Effector memory CD8-positive, alpha-beta T cell (primary cell): ENCODE data around the gene INSC.
A peak's percentile ranks its signal among the peaks of the same experiment; 100 is the strongest.

Experiments used
- ATAC-seq: fragments of 150-1000 bp; cut with Tn5 transposase; replicated peaks from 2 replicates; pipeline ENCODE4 v1.10.0; 2021; ENCODE audit warnings: mild to moderate bottlenecking, moderate library complexity
- DNase-seq, 3 experiments: peaks; one replicate each; pipeline ENCODE4 v3.0.0; 2021
- H3K27ac Mint-ChIP-seq, 2 donors: one replicate each; pipeline ENCODE4 v1.8.0; 2022; ENCODE audit warnings: mild to moderate bottlenecking in 2 of 2, mixed read lengths in 2 of 2, moderate library complexity in 2 of 2
- H3K27me3 Mint-ChIP-seq, 2 donors: one replicate each; pipeline ENCODE4 v1.8.0; 2022; ENCODE audit warnings: mixed read lengths in 2 of 2
- H3K36me3 Mint-ChIP-seq: one replicate; pipeline ENCODE4 v1.8.0; 2022; ENCODE audit warnings: mild to moderate bottlenecking, moderate library complexity, mixed read lengths; ENCODE audit not compliant: insufficient read depth
- H3K4me1 Mint-ChIP-seq, 2 donors: one replicate each; pipeline ENCODE4 v1.8.0; 2022; ENCODE audit warnings: low read depth in 2 of 2, mixed read lengths in 2 of 2
- H3K4me3 Mint-ChIP-seq, 2 donors: one replicate each; pipeline ENCODE4 v1.8.0; 2022; ENCODE audit warnings: mild to moderate bottlenecking in 2 of 2, mixed read lengths in 2 of 2, moderate library complexity in 2 of 2
- H3K9me3 Mint-ChIP-seq, 2 donors: one replicate each; pipeline ENCODE4 v1.8.0; 2022; ENCODE audit warnings: mixed read lengths in 2 of 2

The INSC gene

DNA sequence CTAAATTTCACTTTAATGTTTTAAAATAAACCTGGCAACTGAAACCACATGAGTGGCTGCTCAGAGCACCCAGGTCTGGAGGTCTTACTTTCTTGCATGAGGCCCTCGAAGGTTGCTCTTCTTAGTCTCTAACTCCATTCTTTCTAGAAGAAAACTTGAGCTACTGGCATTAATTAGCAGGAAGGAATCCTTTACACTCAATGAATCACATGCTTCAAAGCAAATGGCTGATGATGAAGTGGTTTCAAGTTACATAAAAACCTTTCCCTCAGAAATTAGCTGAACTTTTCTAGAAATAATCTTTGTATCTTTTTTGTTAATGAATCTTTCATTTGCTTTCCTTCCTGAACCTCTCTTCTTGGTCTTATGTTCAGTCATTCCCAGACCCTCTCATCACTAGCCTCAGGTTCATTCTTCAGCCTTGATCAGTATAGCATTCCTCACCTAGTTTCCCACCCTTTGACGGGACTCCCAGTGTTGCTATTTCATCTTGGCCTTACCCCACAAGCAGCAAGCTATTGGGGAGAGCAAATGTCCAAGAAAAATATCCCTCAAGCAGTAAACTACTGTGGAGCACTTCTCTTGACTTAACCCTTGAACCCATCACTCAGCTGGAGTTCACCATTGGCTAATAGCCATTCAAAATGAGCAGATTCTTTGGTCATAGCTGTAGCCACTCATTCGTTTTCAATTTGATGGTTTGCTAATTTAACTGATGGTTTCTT is 75.1 kb downstream of the INSC start:
- no peaks in the 10 kb centered on the region for H3K9me3 Mint-ChIP-seq
- no peak overlapping the region for H3K27ac Mint-ChIP-seq
- no peaks in the 10 kb centered on the region for H3K36me3 Mint-ChIP-seq
- no peak overlapping the region for H3K4me3 Mint-ChIP-seq
- no peak for DNase-seq
- no peaks in the 10 kb centered on the region for H3K4me1 Mint-ChIP-seq
- H3K27me3 Mint-ChIP-seq: peaks cover 28 to 29% of the 10 kb centered on the region in 2 donors
- no peak for ATAC-seq

GRCh38 chr11:15190611-15191010 is 75.9 kb downstream of the INSC start:
- Mint-ChIP-seq H3K27ac (no peak overlapping the region), H3K4me3 (no peak overlapping the region), H3K27me3 (peaks cover 28 to 29% of the 10 kb centered on the region in 2 donors), H3K36me3 (no peaks in the 10 kb centered on the region), H3K4me1 (no peaks in the 10 kb centered on the region), H3K9me3 (no peaks in the 10 kb centered on the region)
- ATAC-seq: no peak
- no peak for DNase-seq

DNA sequence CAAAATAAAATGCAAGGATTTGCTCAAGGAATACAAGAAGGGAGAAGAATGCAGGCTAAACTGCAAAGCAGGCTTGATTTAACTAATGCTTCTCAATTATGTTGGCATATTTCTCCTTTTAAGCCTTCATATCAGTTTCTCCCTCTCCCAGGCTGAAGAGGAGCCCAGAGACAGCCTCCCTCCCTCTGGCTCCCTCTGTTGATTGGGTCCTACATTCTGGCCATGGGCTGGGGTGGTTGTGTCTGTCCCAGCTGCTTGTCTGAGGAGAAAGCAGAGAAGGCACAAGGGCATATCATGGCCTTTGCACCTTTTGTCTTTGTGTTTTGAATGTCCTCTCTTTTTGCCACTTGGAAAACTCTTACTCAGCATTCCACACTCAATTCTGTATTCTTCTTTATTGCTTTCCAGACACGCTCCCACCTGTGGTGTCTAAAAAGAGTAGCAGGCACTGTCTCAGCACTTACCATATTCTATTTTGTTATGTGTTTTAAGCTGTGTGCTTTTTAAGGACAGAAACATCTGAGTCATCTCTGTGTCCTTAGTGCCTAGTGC is 77.4 kb downstream of the INSC start:
- H3K4me3 Mint-ChIP-seq: no peak overlapping the region
- H3K27ac Mint-ChIP-seq: no peak overlapping the region
- no peaks in the 10 kb centered on the region for H3K9me3 Mint-ChIP-seq
- ATAC-seq (no peak), DNase-seq (no peak)
- H3K4me1 Mint-ChIP-seq: no peaks in the 10 kb centered on the region
- no peaks in the 10 kb centered on the region for H3K36me3 Mint-ChIP-seq
- peaks cover 16% of the 10 kb centered on the region in 2 donors for H3K27me3 Mint-ChIP-seq

GRCh38 chr11:15194671-15195415 is 80.1 kb downstream of the INSC start:
- no peak overlapping the region for H3K4me3 Mint-ChIP-seq
- no peak for DNase-seq

GRCh38 chr11:15195454-15196200 is 80.9 kb downstream of the INSC start:
- Mint-ChIP-seq H3K9me3 (no peaks in the 10 kb centered on the region), H3K27ac (no peak overlapping the region), H3K27me3 (peaks cover 13 to 44% of the 10 kb centered on the region in 2 donors), H3K4me3 (no peak overlapping the region), H3K4me1 (no peaks in the 10 kb centered on the region), H3K36me3 (no peaks in the 10 kb centered on the region)
- ATAC-seq (no peak), DNase-seq (no peak)

More at GRCh38 chr11:15194671-15195415, 80.1 kb downstream of the INSC start:
- no peak overlapping the region for H3K27ac Mint-ChIP-seq
- H3K9me3 Mint-ChIP-seq: no peaks in the 10 kb centered on the region
- no peak for ATAC-seq
- no peaks in the 10 kb centered on the region for H3K36me3 Mint-ChIP-seq
- H3K4me1 Mint-ChIP-seq: no peaks in the 10 kb centered on the region
- peaks cover 12 to 39% of the 10 kb centered on the region in 2 donors for H3K27me3 Mint-ChIP-seq

DNA sequence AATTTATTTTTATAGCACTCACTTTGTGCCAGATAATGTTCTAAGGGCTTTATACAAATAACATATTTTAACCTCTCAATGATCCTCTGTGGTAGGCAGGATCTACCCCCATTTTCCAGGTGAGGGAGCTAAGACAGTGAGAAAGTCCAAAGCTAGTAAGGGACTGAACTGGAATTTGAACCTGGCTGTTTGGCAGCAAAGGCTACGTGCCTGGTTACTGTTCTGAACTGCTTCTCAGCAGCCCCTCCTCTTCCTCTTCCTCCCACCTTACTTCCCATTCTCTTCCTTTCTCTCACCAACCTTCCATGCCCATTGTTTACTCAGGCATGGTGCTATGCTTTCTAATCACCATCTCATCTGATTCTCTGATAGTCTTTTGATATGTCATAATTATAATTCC is 82.0 kb downstream of the INSC start:
- Mint-ChIP-seq H3K36me3 (no peaks in the 10 kb centered on the region), H3K27me3 (peaks cover 19 to 50% of the 10 kb centered on the region in 2 donors), H3K27ac (no peak overlapping the region), H3K9me3 (no peaks in the 10 kb centered on the region), H3K4me1 (peaks cover 0 to 2% of the 10 kb centered on the region in 2 donors), H3K4me3 (no peak overlapping the region)
- no peak for ATAC-seq
- no peak for DNase-seq

GRCh38 chr11:15197696-15198095 is 83.0 kb downstream of the INSC start:
- peaks cover 14 to 50% of the 10 kb centered on the region in 2 donors for H3K27me3 Mint-ChIP-seq
- peaks cover 0 to 2% of the 10 kb centered on the region in 2 donors for H3K4me1 Mint-ChIP-seq
- H3K36me3 Mint-ChIP-seq: no peaks in the 10 kb centered on the region
- ATAC-seq (no peak), DNase-seq (no peak)
- H3K27ac Mint-ChIP-seq: no peak overlapping the region
- H3K4me3 Mint-ChIP-seq: no peak overlapping the region
- H3K9me3 Mint-ChIP-seq: no peaks in the 10 kb centered on the region

DNA sequence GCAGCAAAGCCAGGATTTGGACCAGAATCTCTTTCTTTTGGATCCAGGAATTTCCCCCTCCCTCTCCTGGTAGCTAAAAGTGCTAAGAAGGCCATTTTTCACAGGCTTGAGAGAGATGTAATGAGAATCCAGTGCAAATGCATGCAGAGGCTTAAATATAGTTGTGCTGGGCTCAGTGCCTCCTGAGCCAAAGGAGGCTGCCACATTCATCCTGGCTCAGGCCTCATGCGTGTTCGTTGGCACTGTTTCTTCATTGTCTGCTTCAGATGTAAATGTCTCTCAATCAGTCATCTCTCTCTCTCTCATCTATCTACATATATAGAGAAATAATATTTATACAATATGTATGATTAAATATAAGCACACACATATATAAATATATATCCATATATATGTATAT is 83.6 kb downstream of the INSC start:
- Mint-ChIP-seq H3K4me1 (peaks cover 0 to 2% of the 10 kb centered on the region in 2 donors), H3K27me3 (peaks cover 14 to 55% of the 10 kb centered on the region in 2 donors), H3K27ac (no peak overlapping the region), H3K36me3 (no peaks in the 10 kb centered on the region), H3K4me3 (no peak overlapping the region), H3K9me3 (no peaks in the 10 kb centered on the region)
- DNase-seq: no peak
- no peak for ATAC-seq

DNA sequence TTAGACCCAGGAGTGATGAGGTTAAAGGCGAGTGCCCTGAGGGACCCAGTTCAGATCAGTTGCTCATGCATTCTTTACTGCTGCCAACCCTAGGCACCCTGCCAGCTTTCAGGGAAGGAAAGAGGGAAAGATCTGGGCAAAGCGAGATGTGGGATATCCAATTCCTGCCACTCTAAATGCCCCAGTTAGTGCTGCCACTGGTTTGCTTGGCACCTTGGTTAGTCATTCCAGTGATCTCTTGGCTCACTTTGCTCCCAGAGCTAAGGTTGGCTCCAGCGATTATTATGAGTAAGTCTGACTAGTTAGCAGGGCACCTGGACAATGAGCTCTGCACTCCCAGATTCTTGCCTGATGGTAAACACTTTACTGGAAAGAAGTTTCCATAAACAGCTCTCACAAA is 85.0 kb downstream of the INSC start:
- DNase-seq: no peak
- Mint-ChIP-seq H3K27me3 (peaks cover 14 to 57% of the 10 kb centered on the region in 2 donors), H3K36me3 (no peaks in the 10 kb centered on the region), H3K9me3 (no peaks in the 10 kb centered on the region), H3K4me1 (peaks cover 0 to 2% of the 10 kb centered on the region in 2 donors), H3K27ac (no peak overlapping the region), H3K4me3 (no peak overlapping the region)
- no peak for ATAC-seq

GRCh38 chr11:15200696-15201095 is 86.0 kb downstream of the INSC start:
- Mint-ChIP-seq H3K4me3 (no peak overlapping the region), H3K27ac (peak overlapping the region in 1 of 2 donors; percentile 61), H3K4me1 (peaks cover 0 to 2% of the 10 kb centered on the region in 2 donors), H3K9me3 (no peaks in the 10 kb centered on the region), H3K27me3 (peaks cover 14 to 66% of the 10 kb centered on the region in 2 donors), H3K36me3 (no peaks in the 10 kb centered on the region)
- ATAC-seq (no peak), DNase-seq (no peak)

GRCh38 chr11:15201586-15201985 is 86.9 kb downstream of the INSC start:
- Mint-ChIP-seq H3K4me1 (peaks cover 0 to 2% of the 10 kb centered on the region in 2 donors), H3K27ac (no peak overlapping the region), H3K36me3 (no peaks in the 10 kb centered on the region), H3K27me3 (peaks cover 14 to 72% of the 10 kb centered on the region in 2 donors), H3K9me3 (no peaks in the 10 kb centered on the region), H3K4me3 (no peak overlapping the region)
- DNase-seq (no peak), ATAC-seq (no peak)

GRCh38 chr11:15202626-15203025 is 87.9 kb downstream of the INSC start:
- Mint-ChIP-seq H3K4me1 (peaks cover 0 to 2% of the 10 kb centered on the region in 2 donors), H3K4me3 (no peak overlapping the region)
- no peak for ATAC-seq

GRCh38 chr11:15204711-15205110 is 90.0 kb downstream of the INSC start:
- Mint-ChIP-seq H3K4me3 (no peak overlapping the region), H3K27ac (no peak overlapping the region), H3K9me3 (no peaks in the 10 kb centered on the region), H3K27me3 (peaks cover 10 to 67% of the 10 kb centered on the region in 2 donors), H3K4me1 (peaks cover 0 to 2% of the 10 kb centered on the region in 2 donors), H3K36me3 (no peaks in the 10 kb centered on the region)
- ATAC-seq: no peak
- DNase-seq: no peak

More at GRCh38 chr11:15202626-15203025, 87.9 kb downstream of the INSC start:
- no peak overlapping the region for H3K27ac Mint-ChIP-seq
- no peaks in the 10 kb centered on the region for H3K36me3 Mint-ChIP-seq
- no peak for DNase-seq
- no peaks in the 10 kb centered on the region for H3K9me3 Mint-ChIP-seq
- H3K27me3 Mint-ChIP-seq: peaks cover 14 to 75% of the 10 kb centered on the region in 2 donors
